Stimulated activated CD8-positive, alpha-beta memory T cell treated with anti-CD3 and anti-CD28 coated beads, Interleukin-4, amount 100 ng/mL, for 4 hours (primary cell): Measurements from ENCODE around the gene UGT2B28.
"Not testable (repeated sequence)": the region's sequence is repeated elsewhere in the genome, so short reads cannot be mapped to it uniquely, and the experiment has no call there.

Source experiments
- DNase-seq, 2 donors: peaks; one replicate each; pipeline ENCODE4 v3.0.0-alpha.2; 2020; ENCODE audit warnings: low read depth in 2 of 2, low spot score in 1 of 2

The UGT2B28 gene

DNA sequence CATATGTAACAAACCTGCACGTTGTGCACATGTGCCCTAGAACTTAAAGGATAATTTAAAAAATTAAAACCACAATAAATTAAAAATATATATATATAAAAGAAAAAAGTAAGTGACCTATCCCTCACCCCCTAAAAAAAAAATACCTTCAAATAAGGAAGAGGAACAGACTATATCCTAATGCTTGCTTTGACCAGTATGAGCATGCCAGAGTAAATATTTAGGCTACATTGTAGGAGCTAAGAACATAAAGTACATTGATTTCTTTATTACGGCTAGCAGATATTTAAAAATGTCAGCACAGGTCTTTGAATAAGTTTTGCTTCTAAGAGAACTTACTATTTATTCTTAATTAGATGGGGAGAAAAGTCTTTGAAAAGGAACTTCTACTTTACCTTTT is 62.8 kb downstream of the UGT2B28 start:
- not testable (repeated sequence) for DNase-seq

DNA sequence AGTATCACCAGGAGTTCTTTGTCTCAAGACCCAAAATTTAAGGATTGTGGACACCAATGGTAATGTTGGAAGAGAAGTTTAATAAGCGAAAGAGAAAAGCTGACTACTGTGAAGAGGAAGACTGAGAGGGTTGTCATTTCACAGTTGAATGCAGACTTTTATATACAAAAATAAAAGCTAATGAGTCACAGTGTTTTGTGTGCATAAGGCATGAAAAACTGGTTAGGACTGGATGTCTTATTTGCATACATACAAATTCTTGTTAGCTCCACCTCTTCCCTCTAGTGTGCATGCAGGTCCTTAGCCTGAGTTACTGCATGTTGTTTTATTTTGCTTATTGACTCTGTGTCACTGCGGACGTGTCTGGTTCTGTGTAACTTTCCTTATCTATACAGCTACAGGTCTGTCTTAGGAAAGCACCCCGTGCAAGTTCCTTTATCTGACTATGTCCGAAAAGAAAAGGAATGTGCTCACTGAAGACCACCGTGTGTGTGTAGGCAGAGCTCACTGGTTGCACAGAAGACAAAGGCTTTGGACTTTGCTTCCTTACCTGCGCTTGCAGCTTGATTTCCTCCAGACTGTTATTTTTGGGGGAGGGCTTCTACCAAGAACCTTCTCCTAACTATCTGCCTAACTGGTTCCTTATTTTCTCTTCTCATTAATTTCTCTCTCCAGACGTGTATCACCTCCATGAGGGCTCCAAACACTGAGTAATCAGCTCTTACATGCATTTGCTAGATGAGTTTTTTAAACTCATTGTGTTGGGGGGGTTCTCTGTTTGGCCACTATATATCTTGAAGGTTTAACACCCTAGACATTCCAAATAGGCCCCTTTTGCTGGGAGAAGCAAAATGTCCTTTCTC is 63.5 kb downstream of the UGT2B28 start:
- not testable (repeated sequence) for DNase-seq
